GM18909 (cell line): Measurements from ENCODE around the gene GAL3ST2.
"Not testable (repeated sequence)": the region's sequence is repeated elsewhere in the genome, so short reads cannot be mapped to it uniquely, and the experiment has no call there.

Experiments
- ATAC-seq: cut with Tn5 transposase; IDR thresholded peaks from one replicate; pipeline ENCODE4 v1.9.1; 2021; ENCODE audit warnings: mild to moderate bottlenecking; ENCODE audit not compliant: unreplicated experiment, poor library complexity

GAL3ST2 gene

DNA sequence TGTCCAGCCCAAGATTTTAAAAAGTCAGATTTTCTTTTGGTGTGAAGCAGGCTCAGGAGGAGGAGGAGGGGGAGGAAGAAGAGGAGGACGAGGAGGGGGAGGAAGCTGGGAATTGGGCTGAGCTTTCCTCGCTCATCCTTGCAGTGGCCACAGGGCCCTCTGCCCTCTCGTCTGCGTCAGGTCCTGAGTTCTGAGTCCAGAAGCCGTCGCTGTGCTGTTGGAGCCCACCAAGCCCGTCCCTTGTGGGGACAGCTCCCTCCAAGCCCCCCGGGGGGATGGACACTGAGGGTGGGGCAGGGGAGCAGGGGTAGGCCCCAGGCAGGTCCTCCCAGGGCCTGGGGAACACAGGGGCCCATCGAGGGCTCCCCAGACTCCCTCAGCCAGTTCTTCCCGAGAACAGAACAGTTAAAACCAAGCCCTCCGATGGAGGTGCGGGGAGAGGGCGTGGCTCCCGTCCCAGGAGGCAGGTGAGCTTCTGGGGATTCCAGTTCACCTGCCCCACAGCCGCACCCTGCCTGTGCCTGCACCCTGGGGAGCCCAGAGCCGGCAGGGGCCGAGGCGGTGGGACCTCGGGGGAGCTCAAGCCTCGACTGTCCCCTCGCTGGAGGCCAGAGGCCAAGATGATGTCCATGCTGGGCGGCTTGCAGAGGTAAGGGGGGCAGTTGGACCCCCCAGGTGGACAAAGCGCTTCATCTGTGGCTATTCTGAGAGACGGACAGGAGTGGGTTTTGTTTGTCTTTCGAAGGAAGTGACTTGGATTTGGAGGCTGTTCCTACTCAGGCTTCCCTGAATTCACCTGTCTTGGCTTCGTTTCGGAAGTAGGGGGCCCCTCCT lies at the start of gene GAL3ST2:
GAL3ST2 (plus strand) TSS at position 487 of the 834 bp plus-strand sequence; CDS start at position 621, 134 bp downstream.
- no peak for ATAC-seq

DNA sequence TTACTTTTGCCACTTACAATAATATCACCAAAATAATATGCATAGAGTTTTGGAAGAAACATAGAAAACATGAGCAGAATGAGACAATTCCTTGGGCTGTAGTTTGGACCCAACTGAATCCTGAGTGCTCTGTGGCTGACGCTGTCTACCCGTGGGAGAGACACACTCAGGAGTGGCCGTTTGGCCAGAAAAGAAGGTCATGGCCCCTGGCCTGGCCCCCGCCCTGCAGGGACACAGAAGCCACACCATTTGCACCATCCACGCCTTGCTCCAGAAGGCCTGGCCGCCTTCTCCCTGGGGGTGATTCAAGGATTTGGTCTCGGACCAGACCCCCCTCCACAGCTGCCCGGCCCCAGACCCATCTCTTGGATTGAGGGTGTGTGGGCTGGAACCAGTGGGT lies 48.6 kb upstream of the GAL3ST2 start:
- no peak for ATAC-seq

DNA sequence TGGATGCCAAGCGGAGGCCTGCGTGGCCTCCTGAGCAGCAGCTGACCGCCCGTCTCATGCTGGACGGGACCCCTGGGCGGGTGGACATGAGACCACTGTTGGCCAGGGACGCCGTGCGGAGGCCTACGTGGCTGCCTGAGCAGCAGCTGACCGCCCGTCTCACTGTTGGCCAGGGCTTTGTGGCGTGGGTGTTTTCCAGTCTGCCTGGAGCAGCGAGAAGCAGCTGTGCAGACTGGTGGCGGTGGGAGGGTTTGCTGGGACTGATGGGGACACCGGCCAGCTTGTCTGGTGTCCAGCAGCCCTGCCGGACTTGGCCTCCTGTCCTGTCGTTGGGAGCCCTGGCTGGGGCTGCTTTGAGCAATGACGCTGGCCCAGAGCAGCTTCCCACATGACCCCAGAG lies 48.0 kb upstream of the GAL3ST2 start:
- ATAC-seq = no peak

DNA sequence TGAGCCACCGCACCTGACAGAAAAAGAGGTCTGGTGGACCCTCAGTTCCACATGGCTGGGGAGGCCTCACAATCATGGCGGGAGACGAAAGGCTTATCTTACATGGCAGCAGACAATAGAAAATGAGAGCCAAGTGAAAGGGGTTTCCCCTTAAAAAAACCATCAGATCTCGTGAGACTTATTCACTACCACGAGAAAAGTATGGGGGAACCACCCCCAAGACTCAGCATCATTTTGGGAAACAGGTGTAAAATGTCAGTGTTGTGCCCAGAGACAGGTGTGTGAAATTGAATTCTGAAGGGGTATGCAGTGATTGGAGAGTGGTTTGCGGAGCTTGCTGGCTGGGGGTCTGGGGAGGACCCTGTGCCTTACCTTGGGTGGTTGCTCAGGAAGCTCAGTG lies 46.8 kb upstream of the GAL3ST2 start:
- no peak for ATAC-seq

DNA sequence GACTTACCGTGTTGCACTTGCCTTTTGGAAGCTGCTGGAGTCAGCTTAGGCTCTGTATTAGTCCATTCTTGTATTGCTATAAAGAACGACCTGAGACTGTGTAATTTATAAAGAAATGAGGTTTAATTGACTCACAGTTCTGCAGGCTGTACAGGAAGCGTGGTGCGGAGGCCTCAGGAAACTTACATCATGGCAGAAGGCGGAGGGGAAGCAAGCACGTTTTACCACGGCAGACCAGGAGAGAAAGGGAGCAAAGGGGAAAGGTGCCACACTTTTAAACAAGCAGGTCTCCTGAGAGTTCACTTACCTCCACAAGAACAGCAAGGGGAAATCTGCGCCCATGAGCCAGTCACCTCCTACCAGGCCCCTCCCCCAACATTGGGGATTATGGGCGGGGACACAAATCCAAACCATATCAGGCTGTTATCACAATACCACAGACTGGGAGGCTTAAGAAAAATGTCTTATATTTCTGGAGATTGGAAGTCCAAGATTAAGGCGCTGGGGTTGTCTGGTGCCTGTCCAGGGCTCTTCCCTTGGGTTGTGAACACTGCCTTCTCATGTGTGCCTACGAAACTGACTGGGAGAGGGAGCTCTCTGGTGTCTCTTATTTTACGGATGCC lies 45.8 kb upstream of the GAL3ST2 start:
- ATAC-seq = no peak

DNA sequence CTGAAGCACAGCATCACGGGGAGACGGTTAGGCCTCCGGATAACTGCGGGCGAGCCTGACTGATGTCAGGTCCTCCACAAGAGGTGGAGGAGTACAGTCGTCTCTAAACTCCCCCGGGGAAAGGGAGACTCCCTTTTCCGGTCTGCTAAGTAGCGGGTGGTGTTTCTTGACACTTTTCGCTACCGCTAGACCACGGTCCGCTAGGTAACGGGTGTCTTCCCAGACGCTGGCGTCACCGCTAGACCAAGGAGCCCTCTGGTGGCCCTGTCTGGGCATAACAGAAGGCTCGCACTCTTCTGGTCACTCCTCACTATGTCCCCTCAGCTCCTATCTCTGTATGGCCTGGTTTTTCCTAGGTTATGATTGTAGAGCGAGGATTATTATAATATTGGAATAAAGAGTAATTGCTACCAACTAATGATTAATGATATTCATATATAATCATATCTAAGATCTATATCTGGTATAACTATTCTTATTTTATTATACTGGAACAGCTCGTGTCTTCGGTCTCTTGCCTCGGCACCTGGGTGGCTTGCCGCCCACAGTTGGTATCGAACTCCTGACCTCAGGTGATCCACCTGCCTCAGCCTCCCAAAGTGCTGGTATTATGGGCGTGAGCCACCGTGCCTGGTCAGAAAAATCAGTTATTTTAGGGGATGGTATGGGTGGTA lies 44.0 kb upstream of the GAL3ST2 start:
- not testable (repeated sequence) for ATAC-seq

DNA sequence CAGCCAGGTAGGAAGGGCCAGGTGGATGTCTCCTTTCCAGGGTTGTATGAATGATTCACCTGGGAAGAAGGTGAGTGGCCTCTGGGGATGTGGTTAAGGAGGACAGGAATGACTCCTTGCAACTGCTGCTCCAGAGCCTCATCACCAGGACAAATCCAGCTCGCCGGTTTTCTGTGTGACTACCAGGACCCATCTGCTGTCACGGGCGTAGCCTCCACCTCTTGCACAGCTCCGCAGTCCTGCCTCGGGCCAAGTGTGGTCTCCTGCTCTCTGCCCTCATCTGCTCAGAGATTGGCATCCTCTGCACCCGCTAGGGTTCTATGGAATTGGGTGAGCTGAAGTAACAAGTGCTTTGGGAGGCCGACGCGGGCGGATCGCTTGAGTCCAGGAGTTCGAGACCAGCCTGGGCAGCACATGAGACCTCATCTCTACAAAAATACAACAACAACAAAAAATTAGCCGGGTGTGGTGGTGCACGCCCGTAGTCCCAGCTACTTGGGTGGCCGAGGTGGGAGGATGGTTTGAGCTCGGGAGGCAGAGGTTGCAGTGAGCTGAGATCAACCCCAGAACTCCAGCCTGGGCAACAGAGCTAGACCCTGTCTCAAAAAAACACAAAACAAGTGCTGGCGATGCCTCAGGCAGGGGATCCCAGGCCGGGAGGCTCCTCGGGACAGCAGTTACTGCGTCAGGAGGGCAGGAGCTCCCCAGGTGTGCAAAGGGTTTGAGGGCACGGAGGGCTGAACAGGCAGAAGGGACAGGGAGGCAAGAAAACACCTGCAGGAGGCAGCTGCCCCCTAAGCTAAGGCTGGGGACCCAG lies 43.0 kb upstream of the GAL3ST2 start:
- ATAC-seq = no peak

DNA sequence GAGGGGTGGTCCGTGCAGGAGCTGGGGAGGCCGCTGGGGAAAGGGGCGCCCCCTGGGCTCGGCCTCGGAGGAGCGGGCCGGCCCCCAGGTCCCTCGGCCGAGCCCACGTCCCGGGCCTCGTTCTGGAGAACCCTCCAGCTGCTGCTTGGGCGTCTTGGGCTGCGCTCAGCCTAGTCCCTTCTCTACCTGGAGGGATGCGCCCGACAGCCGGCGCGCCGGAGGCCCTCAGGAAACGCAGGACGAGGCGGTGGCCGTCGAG lies 42.5 kb upstream of the GAL3ST2 start:
- ATAC-seq = peak; percentile 23

DNA sequence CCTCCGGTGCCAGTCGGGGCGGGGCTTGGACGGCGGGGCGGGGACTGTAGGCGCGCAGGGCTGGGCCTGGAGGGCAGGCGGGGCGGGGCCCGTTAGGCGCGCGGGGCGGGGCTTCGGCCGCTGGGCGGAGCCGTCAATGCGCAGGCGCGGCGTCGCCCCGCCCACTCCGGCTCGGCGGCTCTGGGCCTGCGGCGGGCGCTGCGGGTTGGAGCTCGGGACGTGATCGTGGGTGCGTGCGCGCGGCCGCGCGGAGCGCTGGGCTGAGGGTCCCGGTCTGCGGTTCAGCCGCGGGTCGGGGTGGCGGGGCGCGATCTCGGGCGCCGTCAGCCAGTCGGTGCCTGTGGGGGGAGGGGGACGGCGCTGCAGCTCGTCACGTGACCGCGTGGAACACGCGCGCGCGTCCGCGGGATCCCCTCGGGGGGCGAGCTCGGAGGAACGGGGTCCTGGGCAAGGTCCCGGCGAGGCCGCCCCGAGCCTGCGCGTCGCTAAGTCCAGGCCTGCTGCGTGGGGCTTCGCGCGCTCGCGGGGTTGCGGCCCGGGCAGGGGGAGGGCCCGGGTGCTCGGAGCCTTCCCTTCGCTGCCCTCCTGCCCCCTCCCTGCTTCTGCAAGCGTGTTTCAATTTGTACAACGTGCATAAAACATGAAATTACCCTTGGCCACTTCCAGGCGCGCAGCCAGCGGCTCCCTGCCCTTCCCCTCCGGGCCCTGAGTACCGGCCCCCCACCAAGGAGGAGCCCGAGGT lies 42.0 kb upstream of the GAL3ST2 start, which contains the start of gene D2HGDH:
D2HGDH (plus strand) TSS at position 164 of the 742 bp plus-strand sequence. CDS start 595 bp downstream, outside the sequence.
- peak; percentile 77 for ATAC-seq

DNA sequence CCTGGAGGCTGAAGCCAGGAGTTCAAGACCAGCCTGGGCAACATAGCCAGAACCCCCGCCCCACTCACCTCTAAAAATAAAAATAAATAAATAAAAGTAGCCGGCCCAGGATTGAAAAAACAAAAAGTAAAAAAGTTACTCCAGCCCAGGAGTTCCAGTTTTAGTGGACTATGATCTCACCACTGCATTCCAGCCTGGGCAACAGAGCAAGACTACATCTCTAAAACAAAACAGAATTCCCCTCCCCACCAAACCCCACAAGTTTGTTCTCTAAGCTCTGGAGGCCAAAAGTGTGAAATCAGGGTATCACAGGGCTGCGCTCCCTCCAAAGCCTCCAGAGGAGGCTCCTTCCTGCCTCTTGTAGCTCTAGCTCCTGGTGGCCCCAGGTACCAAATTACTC lies 40.5 kb upstream of the GAL3ST2 start:
- no peak for ATAC-seq

DNA sequence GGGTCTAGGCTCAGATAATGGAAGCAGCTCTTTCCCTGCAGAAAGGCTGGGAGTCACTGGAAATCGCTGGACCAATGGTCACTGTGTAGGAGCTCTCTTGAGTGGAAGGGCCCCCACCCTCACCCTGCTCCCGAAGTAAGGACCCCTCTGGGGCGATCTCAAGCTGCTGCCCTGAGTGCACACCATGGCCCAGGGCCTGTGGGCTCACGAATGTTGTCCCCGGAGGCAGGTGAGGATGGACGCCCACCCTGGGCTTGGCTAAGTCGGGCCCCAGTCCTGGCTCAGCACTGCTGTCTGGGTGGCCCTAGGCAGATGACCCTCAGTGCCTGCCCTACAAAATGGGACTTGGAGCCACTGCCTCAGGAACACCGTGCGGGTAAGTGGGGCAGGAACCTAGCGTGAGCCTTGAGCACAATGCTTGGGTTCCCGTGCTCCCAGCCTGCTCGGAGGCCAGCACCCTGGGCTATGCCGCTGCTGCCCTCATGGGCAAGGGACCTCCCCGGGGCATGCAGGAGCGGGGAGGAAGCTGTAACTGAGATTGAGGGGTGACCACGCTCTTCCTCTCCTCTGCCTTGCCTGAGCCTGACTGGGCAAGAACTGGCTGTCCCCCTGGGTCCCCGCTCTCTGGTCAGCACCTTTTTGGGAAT lies 38.5 kb upstream of the GAL3ST2 start:
- no peak for ATAC-seq

DNA sequence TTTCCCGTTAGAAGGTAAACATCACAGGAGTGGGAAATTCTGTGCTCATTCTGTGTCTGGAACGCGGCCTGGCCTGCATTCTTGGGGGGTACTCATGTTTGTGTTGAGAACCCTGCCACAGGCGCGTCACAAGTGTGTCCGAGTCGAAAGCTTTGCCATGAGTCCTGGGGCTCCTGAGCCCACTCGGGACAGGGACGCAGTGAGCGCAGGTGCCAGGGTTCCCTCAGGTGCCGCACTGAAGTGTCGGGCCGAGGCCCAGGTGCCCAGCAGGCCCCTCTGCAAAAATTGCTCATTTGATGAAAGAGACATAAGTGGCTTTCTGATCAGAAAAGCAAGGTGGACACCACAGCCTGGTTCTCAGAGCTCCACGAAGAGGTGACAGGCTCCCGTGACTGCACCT lies 37.4 kb upstream of the GAL3ST2 start:
- no peak for ATAC-seq

DNA sequence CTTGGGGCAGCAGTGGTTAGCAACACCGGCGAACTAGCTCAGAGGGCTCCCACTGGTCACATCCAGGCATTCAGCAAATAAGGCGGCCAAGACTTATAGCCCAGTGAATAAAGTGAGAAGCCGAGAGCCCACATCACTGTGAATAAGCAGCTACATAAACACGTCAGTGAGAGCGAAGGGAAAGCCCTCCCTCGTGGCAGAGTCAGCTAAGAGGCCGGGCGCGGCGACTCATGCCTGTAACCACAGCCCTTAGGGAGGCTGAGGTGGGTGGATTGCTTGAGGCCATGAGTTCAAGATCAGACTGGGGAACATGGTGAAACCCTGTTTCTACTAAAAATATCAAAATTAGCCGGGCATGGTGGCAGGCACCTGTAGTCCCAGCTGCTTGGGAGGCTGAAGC lies 37.0 kb upstream of the GAL3ST2 start:
- no peak for ATAC-seq

DNA sequence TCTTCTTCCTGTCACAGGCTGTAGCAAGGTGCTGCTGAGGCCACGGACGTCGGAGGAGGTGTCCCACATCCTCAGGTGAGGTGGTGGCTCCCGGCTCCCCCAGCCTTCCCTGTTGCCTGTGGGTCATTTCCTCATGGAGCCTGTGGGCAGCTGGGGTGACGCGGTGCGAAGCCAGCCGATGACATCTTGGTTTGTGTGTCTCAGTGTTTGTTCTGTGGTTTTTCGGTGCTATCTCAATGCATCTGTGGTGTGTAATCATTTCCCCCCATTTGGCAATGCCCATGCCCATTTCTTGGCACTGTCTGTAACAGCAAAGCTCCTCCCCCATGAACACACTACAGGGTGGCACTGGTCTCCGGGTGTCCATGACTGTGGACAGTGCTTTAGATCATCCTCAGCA lies 35.6 kb upstream of the GAL3ST2 start:
- ATAC-seq = no peak

DNA sequence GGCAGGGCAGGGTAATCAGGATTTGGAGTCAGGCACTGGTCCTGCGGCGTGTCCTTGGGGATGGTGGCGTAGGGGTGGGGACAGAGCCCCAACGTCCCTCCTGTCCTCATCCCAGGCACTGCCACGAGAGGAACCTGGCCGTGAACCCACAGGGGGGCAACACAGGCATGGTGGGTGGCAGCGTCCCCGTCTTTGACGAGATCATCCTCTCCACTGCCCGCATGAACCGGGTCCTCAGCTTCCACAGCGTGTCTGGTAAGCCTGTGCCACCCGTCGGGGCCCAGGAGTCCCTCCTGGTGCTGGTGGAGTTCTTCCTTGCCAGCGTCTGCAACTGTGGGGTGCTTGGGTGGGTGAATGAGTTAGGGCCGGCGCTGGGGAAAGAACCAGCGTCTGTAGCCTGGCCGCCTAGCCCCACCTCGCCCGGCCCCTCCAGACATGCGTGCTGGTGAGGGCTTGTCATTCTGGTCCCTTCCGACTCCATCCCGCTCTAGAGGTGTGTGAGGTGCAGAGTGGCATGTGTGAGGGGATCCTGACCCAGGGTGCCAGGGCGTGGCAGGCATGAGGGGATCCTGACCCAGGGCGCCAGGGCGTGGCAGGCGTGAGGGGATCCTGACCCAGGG lies 34.2 kb upstream of the GAL3ST2 start:
- no peak for ATAC-seq

DNA sequence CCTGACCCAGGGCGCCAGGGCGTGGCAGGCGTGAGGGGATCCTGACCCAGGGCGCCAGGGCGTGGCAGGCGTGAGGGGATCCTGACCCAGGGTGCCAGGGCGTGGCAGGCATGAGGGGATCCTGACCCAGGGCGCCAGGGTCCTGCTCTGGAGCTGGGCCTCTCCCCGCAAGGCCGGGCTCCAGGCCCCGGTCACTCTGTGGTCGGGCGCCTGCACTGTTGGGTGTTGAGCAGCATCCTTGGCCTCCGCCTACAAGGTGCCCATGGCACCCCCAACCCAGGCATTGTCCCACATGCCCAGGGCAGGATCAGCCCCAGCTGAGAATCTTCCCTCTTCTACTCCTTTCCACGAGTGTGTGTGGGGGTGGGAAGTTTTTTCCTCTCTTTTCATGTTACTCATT lies 33.6 kb upstream of the GAL3ST2 start:
- not testable (repeated sequence) for ATAC-seq

DNA sequence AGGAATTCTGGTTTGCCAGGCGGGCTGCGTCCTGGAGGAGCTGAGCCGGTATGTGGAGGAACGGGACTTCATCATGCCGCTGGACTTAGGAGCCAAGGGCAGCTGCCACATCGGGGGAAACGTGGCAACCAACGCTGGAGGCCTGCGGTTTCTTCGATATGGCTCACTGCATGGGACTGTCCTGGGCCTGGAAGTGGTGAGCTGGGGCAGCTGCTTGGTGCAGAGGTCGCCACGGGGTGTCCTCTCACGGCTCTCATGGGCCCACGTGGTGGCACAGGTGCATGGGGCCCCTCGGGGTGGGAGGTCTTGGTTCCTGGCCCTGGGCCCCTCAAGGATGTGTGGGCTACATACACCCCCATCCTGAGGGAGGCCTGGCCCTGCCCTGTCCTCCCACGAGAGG lies 33.0 kb upstream of the GAL3ST2 start:
- no peak for ATAC-seq

DNA sequence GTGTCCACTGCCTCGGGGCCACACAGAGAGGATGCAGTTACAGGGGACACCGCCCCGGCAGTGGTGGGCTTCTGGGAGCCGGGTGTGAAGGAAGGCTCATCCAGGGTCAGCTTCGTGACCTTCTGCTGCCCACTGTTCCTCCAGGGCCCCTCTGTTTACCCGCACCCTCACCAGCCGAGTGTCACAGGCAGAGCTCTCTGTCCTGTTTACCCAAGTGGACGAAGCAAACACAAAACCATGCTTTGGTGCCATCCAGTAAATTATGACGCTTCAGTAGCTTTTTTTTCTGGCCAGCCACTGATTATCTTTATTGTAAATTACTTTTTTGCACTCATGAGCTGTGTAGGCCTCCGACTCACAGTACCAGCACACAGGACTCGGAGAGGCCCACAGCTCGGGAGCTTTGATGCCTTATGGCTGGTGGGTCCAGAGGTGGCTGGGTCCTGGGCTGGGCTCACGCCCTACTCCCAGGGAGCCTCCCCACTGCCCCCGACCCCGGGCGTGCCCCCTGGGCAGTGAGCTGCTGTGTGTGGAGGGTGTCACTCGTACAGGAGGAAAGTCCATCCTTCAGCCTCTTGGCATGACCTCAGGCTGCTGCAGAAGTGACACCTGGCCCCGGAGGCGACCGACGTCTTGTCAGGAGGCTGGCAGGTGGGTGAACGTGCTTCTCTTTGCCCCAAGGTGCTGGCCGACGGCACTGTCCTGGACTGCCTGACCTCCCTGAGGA lies 32.4 kb upstream of the GAL3ST2 start:
- ATAC-seq = no peak
